Thyroid gland (tissue), 4 donors: Measurements from ENCODE around the gene CUL2.

Experiments used
- POLR2A ChIP-seq, 2 donors: fragments of 450-650 bp; IDR thresholded peaks; one replicate each; pipeline ENCODE4 v1.6.1; 2017; ENCODE audit warnings: antibody characterized with exemption in 2 of 2, mild to moderate bottlenecking in 2 of 2, moderate library complexity in 1 of 2
- TF ChIP-seq, protein P1 (sequence below), 6 experiments: fragments of 200-600 bp in 3 of 6; fragments of 450-650 bp in 3 of 6; sonication (generic) in 3 of 6; IDR thresholded peaks; one replicate each; pipeline ENCODE4 v1.5.1; 2016 to 2019; ENCODE audit warnings: antibody characterized with exemption in 6 of 6, mild to moderate bottlenecking in 2 of 6, inconsistent platforms in 1 of 6, moderate library complexity in 1 of 6

DNA sequence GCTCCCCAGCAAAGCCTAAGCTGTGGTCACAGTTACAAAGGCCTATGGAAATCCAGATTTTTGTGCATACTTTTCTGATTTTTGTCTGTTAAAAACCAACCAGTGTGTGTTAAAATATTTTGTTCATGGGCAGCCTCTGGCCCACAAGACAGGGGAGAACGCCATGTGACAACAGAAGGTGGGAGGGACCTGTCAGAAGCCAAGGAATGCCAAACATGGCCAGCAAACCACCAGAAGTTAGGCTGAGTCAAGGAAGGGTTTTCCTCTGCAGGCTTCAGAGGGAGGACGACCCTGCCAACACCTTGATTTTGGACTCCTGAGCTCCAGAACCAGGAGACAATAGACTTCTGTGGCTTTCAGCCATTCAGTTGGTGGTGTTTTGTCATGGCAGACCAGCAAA, 127.3 kb downstream of the CUL2 start:
- TF ChIP-seq, protein P1, sequence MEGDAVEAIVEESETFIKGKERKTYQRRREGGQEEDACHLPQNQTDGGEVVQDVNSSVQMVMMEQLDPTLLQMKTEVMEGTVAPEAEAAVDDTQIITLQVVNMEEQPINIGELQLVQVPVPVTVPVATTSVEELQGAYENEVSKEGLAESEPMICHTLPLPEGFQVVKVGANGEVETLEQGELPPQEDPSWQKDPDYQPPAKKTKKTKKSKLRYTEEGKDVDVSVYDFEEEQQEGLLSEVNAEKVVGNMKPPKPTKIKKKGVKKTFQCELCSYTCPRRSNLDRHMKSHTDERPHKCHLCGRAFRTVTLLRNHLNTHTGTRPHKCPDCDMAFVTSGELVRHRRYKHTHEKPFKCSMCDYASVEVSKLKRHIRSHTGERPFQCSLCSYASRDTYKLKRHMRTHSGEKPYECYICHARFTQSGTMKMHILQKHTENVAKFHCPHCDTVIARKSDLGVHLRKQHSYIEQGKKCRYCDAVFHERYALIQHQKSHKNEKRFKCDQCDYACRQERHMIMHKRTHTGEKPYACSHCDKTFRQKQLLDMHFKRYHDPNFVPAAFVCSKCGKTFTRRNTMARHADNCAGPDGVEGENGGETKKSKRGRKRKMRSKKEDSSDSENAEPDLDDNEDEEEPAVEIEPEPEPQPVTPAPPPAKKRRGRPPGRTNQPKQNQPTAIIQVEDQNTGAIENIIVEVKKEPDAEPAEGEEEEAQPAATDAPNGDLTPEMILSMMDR (IDR thresholded peaks at IDR 0.05): no peak
- TF ChIP-seq POLR2A (IDR thresholded peaks at IDR 0.05): no peak
